ENCODE results near the gene MAB21L1.

The MAB21L1 gene

DNA sequence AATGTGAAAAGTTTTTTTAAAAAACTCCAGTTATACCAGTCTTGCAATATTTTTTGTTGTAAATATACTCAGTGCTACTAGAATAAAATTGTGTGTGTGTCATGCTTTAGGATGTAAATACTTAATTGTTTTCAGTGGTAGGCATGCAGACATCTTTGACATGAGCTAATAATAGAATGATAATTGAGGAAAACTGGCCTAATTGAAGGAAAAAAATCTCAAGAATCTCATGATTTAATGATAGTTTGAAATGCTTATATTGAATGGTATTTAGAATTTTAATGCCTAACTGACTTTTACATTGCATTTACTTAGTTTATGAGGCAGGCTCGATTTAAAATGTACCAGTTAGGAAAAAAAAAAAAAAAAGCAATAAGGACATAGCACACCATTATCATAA is 3.2 kb upstream of the MAB21L1 start:
- DNase-seq (ENCODE audit: low spot score) = no peak

DNA sequence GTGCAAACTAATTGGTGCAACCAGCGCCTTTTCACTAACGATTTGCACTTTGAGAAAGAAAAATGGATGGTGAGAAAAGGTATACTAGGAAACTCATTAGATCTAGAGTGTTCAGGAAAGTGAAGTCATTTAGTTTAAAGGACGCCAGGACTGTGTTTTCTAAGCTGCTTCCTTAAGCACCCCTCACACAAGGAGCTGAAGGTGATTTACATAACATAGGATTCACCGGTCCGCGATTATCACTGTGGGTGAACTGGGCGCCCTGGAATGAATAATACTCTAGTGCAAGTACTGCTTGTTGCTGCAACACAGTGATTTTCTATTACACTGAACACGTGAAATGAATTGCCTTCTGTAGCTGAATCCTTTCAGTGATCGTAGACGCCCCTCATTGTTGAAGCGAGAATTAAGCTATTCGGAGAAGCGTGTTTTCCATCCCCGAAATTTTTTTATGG is 2.6 kb upstream of the MAB21L1 start:
- no peak for DNase-seq (ENCODE audit: low spot score)

DNA sequence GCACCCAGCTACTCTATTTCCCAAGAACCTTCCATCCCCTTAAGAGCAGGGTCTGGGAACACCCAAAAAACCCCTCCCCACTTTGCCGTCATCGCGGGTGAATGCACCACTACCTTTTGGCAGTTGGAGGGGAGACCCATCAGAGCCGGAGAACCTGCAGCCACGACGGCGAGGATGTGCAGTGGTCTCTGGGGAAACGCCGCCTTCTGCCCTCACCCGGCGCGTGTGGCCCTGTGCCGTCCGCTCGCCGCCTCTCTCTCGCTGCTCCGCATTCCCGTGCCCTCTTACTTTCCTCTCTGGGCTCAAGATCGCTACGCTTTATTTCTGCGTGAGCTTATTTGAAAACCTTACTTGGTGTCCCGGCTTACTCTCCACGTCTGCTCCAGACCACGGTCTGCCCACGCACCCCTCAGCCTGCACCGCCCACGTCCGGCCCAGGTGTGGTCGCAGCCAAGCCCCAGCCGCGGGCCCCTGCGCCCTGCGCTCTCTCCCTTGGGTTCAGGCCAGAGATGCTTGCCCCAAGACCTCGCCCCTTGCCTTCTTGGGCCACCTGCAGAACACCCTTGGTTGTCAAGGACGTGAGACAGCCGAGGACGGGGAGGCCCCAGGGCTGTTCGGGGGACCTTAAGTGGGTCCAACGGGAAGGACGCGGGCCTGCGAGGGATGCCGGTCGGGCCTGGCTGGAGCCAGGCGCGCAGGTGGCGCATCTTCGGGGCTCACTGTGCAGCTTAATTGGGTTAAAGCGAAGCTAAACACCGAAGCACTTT is 2.0 kb upstream of the MAB21L1 start:
- no peak for DNase-seq (ENCODE audit: low spot score)

DNA sequence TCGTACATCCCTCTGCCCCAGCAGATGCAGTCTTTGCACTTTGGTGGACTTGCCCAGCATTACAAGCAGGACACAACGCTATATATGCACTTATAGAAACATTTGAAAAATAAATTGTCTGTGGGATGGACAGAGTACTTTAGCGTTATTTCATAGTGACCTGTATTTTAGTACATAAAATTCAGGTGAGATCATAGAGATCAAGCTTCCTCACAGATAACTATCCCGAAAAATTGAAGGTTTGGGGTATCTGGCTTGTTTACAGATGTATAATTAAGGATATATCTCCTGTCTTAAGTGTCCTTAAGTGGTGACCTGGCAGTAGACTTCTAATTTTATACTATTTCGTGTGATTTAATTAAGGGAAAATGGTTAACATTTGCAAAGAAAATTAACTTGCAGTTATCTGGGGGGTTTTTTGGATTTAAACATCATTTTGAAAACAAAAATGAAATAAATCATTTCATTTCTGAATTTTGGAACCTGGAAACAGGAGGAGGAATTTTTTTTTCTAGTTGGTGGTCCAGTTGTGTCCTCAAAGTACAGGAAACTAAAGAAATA is 977 bp upstream of the MAB21L1 start:
- no peak for DNase-seq (ENCODE audit: low spot score)

DNA sequence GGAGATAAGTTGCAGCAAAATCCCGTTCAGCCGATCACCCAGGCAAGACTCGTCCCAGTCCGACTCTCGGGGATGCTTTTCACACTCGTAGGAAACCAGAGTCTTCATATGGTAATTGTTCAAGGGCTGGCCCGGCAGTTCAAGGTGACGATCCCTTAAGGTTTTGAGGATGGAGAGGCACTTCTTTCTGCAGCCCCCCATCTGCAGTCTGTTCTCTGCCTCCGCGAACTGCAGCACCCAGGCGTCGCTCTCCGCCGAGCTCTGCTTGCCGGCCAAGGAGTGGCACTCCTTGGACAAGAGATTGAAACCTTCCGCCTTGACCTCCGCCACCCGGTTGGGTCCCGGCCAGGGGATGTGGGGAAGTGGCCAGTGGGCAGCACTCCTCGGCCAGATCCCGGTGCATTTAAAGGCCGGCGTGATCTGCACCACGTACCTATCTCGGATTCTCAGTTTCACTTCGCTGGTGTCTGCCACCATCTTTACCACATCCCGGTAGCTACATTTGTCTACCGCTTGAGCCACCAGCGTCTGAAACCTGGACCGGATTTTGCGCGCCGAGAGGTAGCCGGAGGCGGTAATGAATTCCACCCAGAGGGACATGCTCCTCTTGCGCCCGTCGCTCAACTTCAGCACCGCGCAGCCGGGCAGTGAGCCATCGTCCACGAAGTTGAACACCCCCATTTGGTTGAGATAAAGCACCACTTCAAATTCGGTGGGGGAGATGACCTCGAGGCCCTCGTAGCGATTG is 1.1 kb downstream of the MAB21L1 start:
- peak; percentile 1 for DNase-seq (ENCODE audit: low spot score)

DNA sequence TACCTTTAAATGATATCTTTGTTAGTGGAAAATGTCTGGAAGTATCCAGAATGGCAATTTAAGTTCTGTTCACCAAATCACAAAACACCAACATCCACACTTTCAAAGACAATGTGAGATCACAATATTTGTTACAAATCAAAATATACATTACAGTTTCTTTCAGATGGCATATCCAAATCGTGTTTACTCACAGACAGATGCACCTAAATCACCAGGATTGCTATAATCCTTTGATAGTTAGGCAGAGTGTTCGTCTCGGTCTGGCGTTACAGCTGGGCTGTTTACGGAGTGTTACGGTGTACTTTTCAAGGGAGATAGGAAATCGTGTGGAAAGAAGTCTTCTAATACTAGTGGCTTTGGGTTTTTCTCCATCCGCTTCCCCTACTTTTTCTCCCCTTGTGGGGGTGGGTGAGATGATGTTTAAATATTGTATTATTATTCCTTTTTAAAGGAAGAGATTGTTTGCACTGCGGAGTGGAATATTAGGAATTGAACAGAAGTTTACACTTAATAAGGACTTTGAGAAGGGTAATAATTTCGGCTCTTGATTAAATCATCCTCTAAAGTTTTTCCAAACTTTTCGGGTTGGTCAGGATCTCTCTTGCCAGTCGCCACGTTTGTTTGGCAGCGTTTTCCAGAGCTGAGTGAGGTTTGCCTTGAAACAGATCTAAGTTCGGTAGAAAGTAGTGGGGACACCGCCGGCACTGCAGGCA is 1.8 kb downstream of the MAB21L1 start:
- DNase-seq (ENCODE audit: low spot score) = no peak

DNA sequence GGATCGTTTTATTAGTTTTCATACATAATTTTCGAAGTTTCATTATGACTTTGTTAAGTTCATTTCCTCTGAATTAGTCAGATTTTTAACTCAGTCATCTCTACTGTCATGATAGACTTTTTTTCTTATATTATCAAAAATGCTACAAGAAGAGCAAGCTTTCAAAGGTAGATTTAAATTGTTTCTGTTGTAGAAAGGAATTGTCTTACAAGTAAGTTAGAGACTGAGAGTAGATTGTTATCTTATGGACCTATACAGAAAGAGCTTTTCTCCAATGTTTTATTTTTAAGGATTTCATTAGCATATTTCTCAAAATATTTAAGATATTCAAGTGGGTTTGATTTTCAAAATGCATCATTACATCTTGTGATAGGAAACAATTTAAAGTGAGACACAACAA is 2.7 kb downstream of the MAB21L1 start:
- no peak for DNase-seq (ENCODE audit: low spot score)

DNA sequence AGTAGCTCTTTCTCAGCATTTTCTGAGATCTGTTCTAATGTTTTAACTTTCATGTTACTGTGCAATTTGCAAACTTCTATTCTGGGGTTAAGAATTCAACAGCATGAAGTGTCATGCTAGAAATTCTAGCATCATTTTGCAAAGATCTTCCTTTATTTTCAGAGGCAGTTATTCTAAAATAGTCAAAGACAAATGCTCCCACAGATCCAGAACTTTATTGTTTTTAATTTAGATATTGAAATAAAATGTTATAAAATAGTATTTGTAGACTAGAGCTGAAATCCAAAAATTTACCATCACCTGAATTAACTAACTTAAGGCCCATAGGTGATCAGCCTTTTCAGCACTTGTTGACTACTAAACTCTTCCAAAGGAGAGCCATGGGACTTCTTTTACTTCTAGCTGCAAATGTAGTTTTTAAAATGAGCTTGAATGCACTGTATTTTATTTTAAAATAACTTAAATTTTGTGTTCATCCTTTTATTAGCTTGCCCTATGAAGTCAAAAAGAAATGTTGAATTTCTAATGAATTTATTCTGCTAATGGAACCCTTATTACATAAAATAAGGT is 3.2 kb downstream of the MAB21L1 start:
- no peak for DNase-seq (ENCODE audit: low spot score)

DNA sequence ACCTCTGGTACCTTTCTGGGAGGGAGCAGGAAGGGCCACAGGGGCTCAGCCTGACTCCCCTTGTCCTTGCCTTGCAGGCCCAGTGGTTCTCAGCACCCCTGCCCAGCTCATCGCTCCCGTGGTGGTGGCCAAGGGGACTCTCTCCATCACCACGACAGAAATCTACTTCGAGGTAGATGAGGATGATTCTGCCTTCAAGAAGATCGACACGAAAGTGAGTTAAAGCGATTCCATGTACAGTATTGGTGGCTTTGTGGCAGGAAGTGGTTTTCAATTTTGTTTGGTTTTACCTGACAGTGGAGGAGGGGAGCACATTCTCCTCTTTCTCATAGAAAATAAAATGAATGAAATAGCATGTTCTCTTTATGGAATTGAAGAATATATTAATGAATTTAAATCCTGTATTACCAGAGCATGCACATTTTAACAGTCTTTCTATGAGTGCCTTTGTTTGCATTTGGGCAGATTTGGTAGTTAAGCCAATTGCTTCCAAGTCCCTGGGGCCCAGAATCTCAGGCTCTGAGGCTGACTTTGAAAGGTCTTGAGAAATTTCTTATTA is 4.1 kb downstream of the MAB21L1 start:
- DNase-seq (ENCODE audit: low spot score) = no peak

DNA sequence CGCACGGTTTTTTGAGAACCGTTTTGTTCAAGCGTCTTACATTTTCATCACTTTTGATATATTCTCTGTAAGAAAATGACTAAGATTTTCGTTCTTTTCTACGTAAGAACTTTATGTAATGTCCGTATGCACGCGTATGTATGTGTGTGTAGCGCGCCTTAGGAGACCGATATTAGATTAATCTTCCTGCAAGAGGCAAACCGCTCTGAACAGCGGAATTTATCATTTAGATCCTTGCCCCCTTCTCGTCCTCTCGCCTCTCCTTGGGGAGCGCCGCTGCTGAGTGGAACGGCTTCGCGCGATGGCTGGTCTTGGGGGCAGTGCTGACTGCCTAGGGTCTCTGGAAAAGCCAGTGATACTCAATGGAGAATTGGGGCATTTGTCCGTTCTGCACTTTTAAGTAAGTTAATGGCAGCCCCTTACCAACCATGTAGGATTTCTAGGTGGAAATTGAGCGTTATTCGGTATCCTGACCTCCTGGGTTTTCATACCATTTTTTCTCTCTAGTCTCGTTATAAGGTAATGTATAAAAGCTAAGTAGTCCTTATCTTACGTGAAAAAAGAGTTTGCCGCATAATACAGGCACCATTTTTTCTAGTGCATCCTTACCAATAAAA is 4.7 kb downstream of the MAB21L1 start:
- no peak for DNase-seq (ENCODE audit: low spot score)

DNA sequence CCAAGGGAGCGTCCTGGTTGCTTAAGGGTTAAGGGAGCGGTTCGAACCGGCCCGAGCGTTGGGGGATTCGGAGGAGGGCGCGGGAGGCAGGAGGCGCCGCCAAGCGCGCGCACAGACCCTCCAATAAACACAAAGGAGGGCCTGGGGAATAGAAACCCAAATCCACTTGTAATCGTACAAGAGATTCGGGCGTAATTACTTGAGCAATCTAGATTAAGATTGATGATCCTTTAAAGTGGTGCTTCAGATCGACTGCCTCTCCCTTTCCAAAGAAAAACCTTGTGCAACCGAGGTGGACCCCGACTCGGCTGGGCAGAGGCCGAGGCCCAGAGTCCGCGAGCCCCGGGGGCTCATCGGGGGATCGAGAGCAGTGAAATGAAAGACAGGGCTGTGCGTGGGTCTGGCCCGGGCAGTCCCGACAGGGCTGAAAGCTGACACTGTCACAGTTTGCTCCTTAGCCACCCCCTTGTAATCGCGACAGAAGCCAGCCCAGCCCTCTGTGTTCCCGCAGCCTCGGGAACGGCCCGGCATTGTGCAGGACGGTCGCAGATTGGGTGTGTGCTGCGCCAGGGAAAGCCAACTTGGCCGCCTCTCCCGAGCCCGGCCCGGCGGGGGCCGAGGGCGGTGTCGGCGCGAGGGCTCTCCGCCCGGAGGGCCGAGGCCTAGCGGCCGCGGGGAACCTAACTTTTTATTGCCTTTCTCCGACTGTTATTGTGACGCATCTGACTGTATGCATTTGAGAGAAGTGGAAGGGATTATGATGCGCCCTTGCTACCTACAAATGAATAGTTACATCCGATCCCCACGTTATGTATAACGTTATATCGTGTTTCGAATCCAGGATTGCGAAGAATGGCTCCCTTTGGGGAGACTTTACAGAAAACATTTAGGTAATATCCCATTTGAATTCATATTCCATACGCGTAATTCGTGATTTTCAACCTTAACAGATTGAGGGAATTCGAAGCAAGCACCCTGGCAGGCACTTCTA is 5.5 kb downstream of the MAB21L1 start:
- peak; percentile 6 for DNase-seq (ENCODE audit: low spot score)

DNA sequence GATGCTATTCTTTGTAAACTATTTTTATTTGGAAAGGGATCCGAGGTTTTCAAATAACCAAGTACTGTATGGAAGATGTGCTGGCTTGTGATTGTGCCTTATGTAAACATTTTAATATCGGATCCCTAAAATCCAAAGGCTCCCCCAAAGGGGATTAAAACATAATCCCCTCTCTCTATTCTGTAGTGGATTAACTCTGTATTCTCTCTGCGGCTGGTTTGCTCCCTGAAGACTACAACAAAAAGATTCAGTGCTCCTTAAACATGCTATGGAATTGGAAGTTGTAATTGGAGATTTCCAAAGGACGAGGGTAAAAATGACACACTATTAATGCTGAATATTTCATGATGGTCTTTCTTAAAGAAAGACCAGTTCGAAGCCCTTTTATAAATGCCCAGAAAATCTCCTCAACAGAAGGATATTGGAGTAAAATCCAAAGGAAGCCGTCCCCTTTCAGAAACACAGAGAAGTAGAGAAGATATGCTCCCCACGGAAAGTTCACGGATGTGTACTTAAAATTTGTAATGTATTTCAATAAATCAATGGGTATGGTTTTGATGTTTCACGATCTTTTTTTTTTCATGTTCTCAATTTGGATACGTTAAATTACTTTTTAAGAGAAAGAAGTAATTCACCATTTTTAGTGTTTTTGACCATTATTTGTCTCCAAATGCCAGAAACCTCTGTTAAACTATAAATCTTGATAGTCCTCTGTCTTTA is 6.5 kb downstream of the MAB21L1 start:
- no peak for DNase-seq (ENCODE audit: low spot score)

DNA sequence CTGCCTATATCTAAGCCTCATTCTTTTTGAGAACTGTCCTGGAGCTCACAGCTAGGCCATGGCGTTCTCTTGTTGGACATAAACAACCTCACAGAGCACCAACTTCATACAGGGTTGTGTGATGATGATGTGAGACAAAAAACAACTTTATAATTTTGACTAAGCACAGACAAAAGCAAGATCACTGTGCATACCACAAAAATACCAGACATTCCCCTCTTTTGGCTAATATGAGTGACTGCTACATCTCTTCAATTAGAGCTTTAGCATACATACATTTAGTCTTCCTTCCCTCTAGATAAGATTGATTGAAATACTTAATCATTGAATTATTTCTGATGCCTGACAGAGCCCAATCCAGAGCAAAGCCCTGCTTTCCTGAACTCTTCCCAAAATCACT is 8.3 kb downstream of the MAB21L1 start:
- peak; percentile 2 for DNase-seq (ENCODE audit: low spot score)

DNA sequence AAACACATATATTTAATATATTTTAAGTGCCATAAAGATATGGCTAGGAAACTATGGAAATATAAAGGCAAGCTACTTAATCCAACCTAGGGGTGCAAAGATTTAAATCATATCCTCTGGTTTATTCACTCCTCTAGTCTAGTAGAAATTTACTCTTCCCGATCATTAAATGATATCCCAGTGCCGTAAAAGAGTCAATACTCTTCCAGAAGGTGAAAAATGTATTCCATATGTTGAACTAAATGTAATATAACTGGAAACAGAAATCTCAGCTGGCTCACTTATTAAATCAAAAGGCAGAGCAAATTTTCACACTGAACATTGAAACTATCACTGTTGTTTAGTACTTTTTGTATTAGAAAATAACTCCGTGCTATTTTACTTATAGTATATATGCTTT is 11.1 kb downstream of the MAB21L1 start:
- no peak for DNase-seq (ENCODE audit: low spot score)

DNA sequence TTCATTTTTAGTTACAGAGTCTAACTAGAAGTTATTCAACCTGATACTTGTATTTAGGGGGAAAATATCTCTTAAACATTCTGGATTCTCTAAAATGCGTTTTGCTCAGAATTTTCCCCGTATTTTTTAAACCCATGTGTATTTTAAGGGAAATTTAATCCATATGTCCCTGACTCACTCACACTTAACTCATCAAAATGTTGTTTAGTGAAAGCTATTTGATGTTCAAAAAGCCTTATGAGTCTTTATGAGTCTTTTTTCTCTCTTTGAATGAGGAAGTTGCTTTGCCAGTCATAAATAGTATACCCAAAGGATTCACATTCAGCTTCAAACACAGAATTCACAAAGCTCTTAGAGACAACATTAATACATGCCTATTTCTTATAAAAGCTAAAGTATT is 16.4 kb downstream of the MAB21L1 start:
- DNase-seq (ENCODE audit: low spot score) = no peak

DNA sequence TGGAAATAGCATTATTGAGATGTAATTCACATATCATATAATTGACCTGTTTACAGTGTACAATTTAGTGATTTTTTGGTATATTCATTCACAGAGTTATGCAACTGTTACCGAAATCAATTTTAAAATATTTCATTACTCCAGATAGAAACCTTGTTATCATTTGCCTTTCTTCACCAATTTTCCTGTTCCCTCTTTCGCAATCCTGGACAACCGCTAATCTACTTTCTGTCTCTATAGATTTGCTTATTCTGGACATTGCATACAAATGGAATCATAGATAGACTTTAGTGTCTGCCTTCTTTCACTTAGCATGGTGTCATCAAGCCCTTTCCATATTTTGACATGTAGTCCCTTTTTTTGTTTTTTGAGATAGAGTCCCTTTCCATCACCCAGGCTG is 19.2 kb downstream of the MAB21L1 start:
- no peak for DNase-seq (ENCODE audit: low spot score)

DNA sequence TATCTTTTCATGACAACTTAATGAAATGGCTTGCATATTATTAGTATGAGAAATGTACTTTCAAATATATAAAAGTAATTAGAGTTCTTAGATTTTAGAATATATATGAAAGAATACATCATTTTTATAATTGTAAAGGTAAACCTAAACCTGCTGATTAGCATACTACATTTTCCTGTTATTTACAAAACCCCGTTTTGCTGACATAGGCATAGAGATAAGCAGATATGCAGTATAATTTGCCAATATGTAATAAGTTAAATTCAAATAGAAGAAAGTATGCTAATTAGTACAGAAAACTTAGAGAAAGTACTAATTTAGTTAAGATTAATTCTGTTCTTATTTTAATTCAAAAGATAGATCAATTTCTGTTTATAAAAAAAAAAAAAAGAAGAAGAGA is 21.5 kb downstream of the MAB21L1 start:
- DNase-seq (ENCODE audit: low spot score) = no peak

DNA sequence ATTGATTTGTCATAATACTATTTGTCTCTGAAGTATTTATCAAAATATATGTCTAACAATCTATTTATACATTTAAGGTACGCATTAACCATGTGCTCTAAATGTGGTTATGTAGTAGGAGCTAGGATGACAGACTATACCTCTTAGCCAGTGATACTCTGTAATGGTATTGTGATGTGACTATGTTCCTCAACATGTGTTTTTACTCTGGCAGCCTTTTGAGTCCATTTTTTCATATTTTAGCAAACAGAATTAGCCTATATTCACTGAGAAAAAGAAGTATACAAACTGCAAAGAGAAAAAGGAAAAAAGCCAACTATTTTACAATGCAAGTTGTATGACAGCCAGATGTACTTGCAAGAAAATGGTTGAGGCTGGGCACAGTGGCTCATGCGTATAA is 26.7 kb downstream of the MAB21L1 start:
- no peak for DNase-seq (ENCODE audit: low spot score)

DNA sequence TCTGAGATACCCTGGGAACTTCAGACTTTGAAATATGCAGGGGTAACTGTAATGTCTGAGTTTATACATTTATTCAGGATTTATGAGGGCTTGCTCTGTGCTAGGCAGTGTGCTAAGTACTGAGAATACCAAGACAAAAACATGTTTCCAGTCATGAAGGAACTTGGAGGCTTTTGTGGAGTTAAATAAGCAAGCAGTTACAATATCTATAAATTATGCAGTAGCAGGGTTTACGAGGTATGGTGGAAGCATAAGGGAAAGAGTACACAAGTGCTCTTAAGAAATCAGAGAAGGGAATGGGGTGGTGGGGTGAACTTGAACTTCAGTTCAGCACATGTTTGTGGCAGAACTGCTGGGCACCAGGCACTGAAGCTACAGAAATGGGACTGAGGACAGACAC is 28.0 kb downstream of the MAB21L1 start:
- DNase-seq (ENCODE audit: low spot score) = no peak

Measured in kidney tubule cell (primary cell).